H9 (cell line): ENCODE results near the gene AGTRAP. TPM values are rescaled to one million over a fixed set of nuclear protein-coding genes. Genes with fewer than 3 reads are reported as not detected.

Source experiments
- DNase-seq: peaks from one replicate; pipeline ENCODE4 v3.0.0-alpha.2; 2017
- H2AFZ ChIP-seq: one replicate; pipeline ENCODE4 v1.6.1; 2013; ENCODE audit warnings: mild to moderate bottlenecking, low read length, control low read depth, moderate library complexity
- H2AK5ac ChIP-seq: 2 replicates; pipeline ENCODE4 v1.6.1; 2013; ENCODE audit warnings: low read length, control low read depth, mixed read lengths; ENCODE audit not compliant: insufficient read length
- H2BK120ac ChIP-seq: one replicate; pipeline ENCODE4 v1.6.1; 2013; ENCODE audit warnings: low read depth, mild to moderate bottlenecking, low read length, control low read depth, inconsistent platforms; ENCODE audit not compliant: poor library complexity, severe bottlenecking
- H2BK12ac ChIP-seq: 2 replicates; pipeline ENCODE4 v1.6.1; 2013; ENCODE audit warnings: low read length, control low read depth, mixed read lengths, low read depth; ENCODE audit not compliant: insufficient read length
- H2BK15ac ChIP-seq: 2 replicates; pipeline ENCODE4 v1.6.1; 2013; ENCODE audit warnings: low read depth, low read length, control low read depth
- H2BK20ac ChIP-seq: one replicate; pipeline ENCODE4 v1.6.1; 2013; ENCODE audit warnings: low read depth, mild to moderate bottlenecking, low read length, control low read depth, inconsistent platforms; ENCODE audit not compliant: poor library complexity, severe bottlenecking
- H2BK5ac ChIP-seq: 2 replicates; pipeline ENCODE4 v1.6.1; 2013; ENCODE audit warnings: low read length, control low read depth, mixed read lengths; ENCODE audit not compliant: insufficient read length
- H3K14ac ChIP-seq: 2 replicates; pipeline ENCODE4 v1.6.1; 2013; ENCODE audit warnings: low read length, control low read depth; ENCODE audit not compliant: insufficient read depth
- H3K18ac ChIP-seq: 2 replicates; pipeline ENCODE4 v1.6.1; 2013; ENCODE audit warnings: low read depth, mild to moderate bottlenecking, mixed read lengths, low read length, control low read depth; ENCODE audit not compliant: insufficient read length
- H3K23ac ChIP-seq: 2 replicates; pipeline ENCODE4 v1.6.1; 2013; ENCODE audit warnings: low read length, control low read depth, mixed read lengths, low read depth; ENCODE audit not compliant: insufficient read length
- H3K23me2 ChIP-seq: 2 replicates; pipeline ENCODE4 v1.6.1; 2013; ENCODE audit warnings: low read depth, mild to moderate bottlenecking, mixed read lengths, low read length, control low read depth; ENCODE audit not compliant: insufficient read length, poor library complexity, severe bottlenecking
- H3K27ac ChIP-seq: 2 replicates; pipeline ENCODE4 v1.5.1; 2013; ENCODE audit warnings: low read length, control low read depth, mixed read lengths, low read depth; ENCODE audit not compliant: insufficient read length
- H3K27me3 ChIP-seq: 2 replicates; pipeline ENCODE4 v1.6.1; 2013; ENCODE audit warnings: low read length, control low read depth, inconsistent platforms; ENCODE audit not compliant: insufficient read depth
- H3K4ac ChIP-seq: 2 replicates; pipeline ENCODE4 v1.6.1; 2013; ENCODE audit warnings: low read depth, mild to moderate bottlenecking, control low read depth, inconsistent platforms, low read length, moderate library complexity
- H3K4me1 ChIP-seq: 2 replicates; pipeline ENCODE4 v1.6.1; 2013; ENCODE audit warnings: low read length, control low read depth, inconsistent platforms; ENCODE audit not compliant: insufficient read depth
- H3K4me2 ChIP-seq: 2 replicates; pipeline ENCODE4 v1.6.1; 2013; ENCODE audit warnings: low read length, control low read depth, mixed read lengths; ENCODE audit not compliant: insufficient read length, insufficient read depth
- H3K56ac ChIP-seq: 2 replicates; pipeline ENCODE4 v1.6.1; 2013; ENCODE audit warnings: low read depth, mild to moderate bottlenecking, mixed read lengths, low read length, control low read depth; ENCODE audit not compliant: insufficient read length
- H3K79me1 ChIP-seq: 2 replicates; pipeline ENCODE4 v1.6.1; 2013; ENCODE audit warnings: low read depth, mild to moderate bottlenecking, moderate library complexity, low read length, control low read depth, inconsistent platforms; ENCODE audit not compliant: insufficient read depth, poor library complexity, severe bottlenecking
- H3K79me2 ChIP-seq: 2 replicates; pipeline ENCODE4 v1.6.1; 2013; ENCODE audit warnings: low read length, control low read depth, inconsistent platforms; ENCODE audit not compliant: insufficient read depth
- H3K9ac ChIP-seq: 2 replicates; pipeline ENCODE4 v1.6.1; 2013; ENCODE audit warnings: low read length, control low read depth, mixed read lengths; ENCODE audit not compliant: insufficient read length; ENCODE audit errors: extremely low read depth
- H3K9me3 ChIP-seq: one replicate; pipeline ENCODE4 v1.6.1; 2013; ENCODE audit warnings: low read depth, low read length, inconsistent platforms; ENCODE audit not compliant: control insufficient read depth
- H3T11ph ChIP-seq: one replicate; pipeline ENCODE4 v1.6.1; 2013; ENCODE audit warnings: mild to moderate bottlenecking, low read length, control low read depth, inconsistent platforms
- H4K20me1 ChIP-seq: one replicate; pipeline ENCODE4 v1.6.1; 2013; ENCODE audit not compliant: control insufficient read depth, insufficient read length, insufficient read depth
- H4K5ac ChIP-seq: 2 replicates; pipeline ENCODE4 v1.6.1; 2013; ENCODE audit warnings: low read depth, mild to moderate bottlenecking, mixed read lengths, low read length, control low read depth; ENCODE audit not compliant: insufficient read length
- H4K8ac ChIP-seq: replicated peaks from 2 replicates; pipeline ENCODE4 v1.6.1; 2013; ENCODE audit warnings: low read length, control low read depth, mixed read lengths, low read depth; ENCODE audit not compliant: insufficient read length
- H4K91ac ChIP-seq: 2 replicates; pipeline ENCODE4 v1.6.1; 2013; ENCODE audit warnings: low read depth, mild to moderate bottlenecking, moderate library complexity, mixed read lengths, low read length, control low read depth; ENCODE audit not compliant: insufficient read length
- H3K27ac Mint-ChIP-seq, 3 experiments: 2 replicates in 2 of 3; 3 replicates in 1 of 3; pipeline ENCODE4 v1.8.0; 2020 to 2021; ENCODE audit warnings: mixed read lengths in 3 of 3, mild to moderate bottlenecking in 1 of 3, moderate library complexity in 1 of 3
- H3K27me3 Mint-ChIP-seq: 2 replicates; pipeline ENCODE4 v1.8.0; 2021; ENCODE audit warnings: low read depth, mild to moderate bottlenecking, moderate library complexity, mixed read lengths
- H3K36me3 Mint-ChIP-seq, 3 experiments: 2 replicates in 2 of 3; 3 replicates in 1 of 3; pipeline ENCODE4 v1.8.0; 2020 to 2021; ENCODE audit warnings: low read depth in 3 of 3, mixed read lengths in 3 of 3; ENCODE audit not compliant: insufficient read depth in 1 of 3
- H3K4me1 Mint-ChIP-seq, 2 experiments: 2 replicates each; pipeline ENCODE4 v1.8.0; 2020; ENCODE audit warnings: mixed read lengths in 2 of 2
- H3K4me3 Mint-ChIP-seq, 2 experiments: 2 replicates in 1 of 2; 3 replicates in 1 of 2; pipeline ENCODE4 v1.8.0; 2020 to 2021; ENCODE audit warnings: mild to moderate bottlenecking in 2 of 2, mixed read lengths in 2 of 2, moderate library complexity in 1 of 2
- H3K9me3 Mint-ChIP-seq, 2 experiments: 2 replicates in 1 of 2; 3 replicates in 1 of 2; pipeline ENCODE4 v1.8.0; 2020; ENCODE audit warnings: mild to moderate bottlenecking in 2 of 2, mixed read lengths in 2 of 2, moderate library complexity in 1 of 2
- CTCF ChIP-seq: fragments of 200-600 bp; sonication (generic); conservative IDR thresholded peaks from 3 replicates; pipeline ENCODE4 v1.8.0; 2021; ENCODE audit warnings: antibody characterized with exemption, mild to moderate bottlenecking
- WGBS: extraction: QIAGEN DNeasy Blood & Tissue Kit; methylation state at CpG from one replicate; pipeline ENCODE4 v1.1.7; 2013; ENCODE audit warnings: missing lambda C conversion rate, low lambda C conversion rate, mixed read lengths; ENCODE audit not compliant: insufficient read length; ENCODE audit errors: extremely low coverage; 5-methylcytosine and 5-hydroxymethylcytosine counted together
- total RNA-seq: library from RNA; stranded (reverse); gene quantifications from 2 replicates; pipeline ENCODE4 v1.2.1, GENCODE V29; 2021

AGTRAP gene
- total RNA-seq, 1 experiment from 2014 or later = 60.9 TPM

GRCh38 chr1:11781297-11781696 lies 45.4 kb downstream of the AGTRAP start:
- Mint-ChIP-seq H3K9me3 (no peaks in the 10 kb centered on the region), H3K36me3 (no peaks in the 10 kb centered on the region), H3K4me1 (peaks cover 11 to 14% of the 10 kb centered on the region in 2 experiments), H3K4me3 (no peak overlapping the region), H3K27ac (no peak overlapping the region), H3K27me3 (peaks cover 4% of the 10 kb centered on the region; the same call in 1 of the 2 replicates)
- Histone ChIP-seq H3K4ac (no peak overlapping the region), H2AFZ (no peak overlapping the region), H4K91ac (no peak overlapping the region), H3K23me2 (no peaks in the 10 kb centered on the region), H2BK5ac (no peak overlapping the region), H3K9me3 (no peaks in the 10 kb centered on the region), H3K23ac (no peak overlapping the region), H2BK15ac (no peak overlapping the region), H3T11ph (no peak overlapping the region), H4K20me1 (no peaks in the 10 kb centered on the region), H2BK120ac (no peak overlapping the region), H3K79me2 (no peaks in the 10 kb centered on the region), H4K5ac (no peak overlapping the region), H3K14ac (no peak overlapping the region), H3K79me1 (no peaks in the 10 kb centered on the region), H4K8ac (no peak overlapping the region), H3K27ac (no peak overlapping the region), H2BK12ac (no peak overlapping the region), H2AK5ac (no peak overlapping the region), H3K18ac (no peak overlapping the region), H3K4me1 (0 out of 2 replicates have a peak, but pooled peaks cover 2% of the 10 kb centered on the region), H3K4me2 (no peak overlapping the region), H3K27me3 (no peaks in the 10 kb centered on the region), H3K9ac (no peak overlapping the region), H3K56ac (no peak overlapping the region), H2BK20ac (no peak overlapping the region)
- WGBS = no CpG with 5 or more reads among the region's 12 CpGs
- no peak for TF ChIP-seq CTCF
- no peak for DNase-seq
